HEK293 (cell line): Measurements from ENCODE around the gene DR1.

Experiments used
- CTCF ChIA-PET: fragments of 350-600 bp; formaldehyde crosslinking; extraction: SDS; loops from one replicate; lab custom pipeline; 2021; ENCODE audit warnings: antibody characterized with exemption; lab: Yijun Ruan, JAX
- POLR2A ChIA-PET: fragments of 300-600 bp; formaldehyde crosslinking; extraction: SDS; loops from one replicate; lab custom pipeline; 2020; ENCODE audit warnings: antibody characterized with exemption, inconsistent platforms; lab: Yijun Ruan, JAX
- H3K27ac ChIP-seq: fragments of 200-500 bp; sonication (Bioruptor generic); 2 replicates; pipeline ENCODE4 v1.5.1; 2014; ENCODE audit warnings: low read depth, low read length, control low read depth, inconsistent platforms; ENCODE audit errors: extremely low read depth
- H3K36me3 ChIP-seq, 2 experiments: fragments of 200-500 bp in 1 of 2; sonication (Bioruptor generic) in 1 of 2; 1 replicate in 1 of 2; 2 replicates in 1 of 2; pipeline ENCODE4 v1.5.1; 2014 to 2017; ENCODE audit warnings: inconsistent platforms in 2 of 2, low read length in 2 of 2; ENCODE audit not compliant: control insufficient read depth in 2 of 2, insufficient read depth in 1 of 2
- H3K4me1 ChIP-seq: fragments of 200-500 bp; sonication (Bioruptor generic); 2 replicates; pipeline ENCODE4 v1.5.1; 2014; ENCODE audit warnings: mild to moderate bottlenecking, low read length, inconsistent platforms; ENCODE audit not compliant: control insufficient read depth, insufficient read depth
- H3K4me3 ChIP-seq: 2 replicates; pipeline ENCODE4 v1.5.1; 2011; ENCODE audit warnings: low read depth, mild to moderate bottlenecking, control low read depth, low read length, moderate library complexity
- H3K9me3 ChIP-seq: fragments of 200-500 bp; sonication (Bioruptor generic); 2 replicates; pipeline ENCODE4 v1.5.1; 2014; ENCODE audit warnings: low read depth, low read length, inconsistent platforms; ENCODE audit not compliant: control insufficient read depth, insufficient read depth
- MZF1 ChIP-seq: fragments of 450-650 bp; formaldehyde crosslinking; IDR thresholded peaks from 2 replicates; pipeline ENCODE4 v1.5.1; 2017; ENCODE audit warnings: missing biosample characterization, missing genetic modification characterization, borderline replicate concordance
- PRDM1 ChIP-seq: fragments of 450-650 bp; formaldehyde crosslinking; IDR thresholded peaks from 2 replicates; pipeline ENCODE4; 2016; ENCODE audit warnings: missing biosample characterization, missing genetic modification characterization
- PRDM6 ChIP-seq: fragments of 450-650 bp; formaldehyde crosslinking; IDR thresholded peaks from 2 replicates; pipeline ENCODE4 v1.5.1; 2017; ENCODE audit warnings: missing biosample characterization, missing genetic modification characterization
- YY1 ChIP-seq: fragments of 450-650 bp; formaldehyde crosslinking; IDR thresholded peaks from 2 replicates; pipeline ENCODE4 v1.5.1; 2018; ENCODE audit warnings: missing biosample characterization, missing genetic modification characterization
- ZBTB17 ChIP-seq: fragments of 450-650 bp; formaldehyde crosslinking; IDR thresholded peaks from 2 replicates; pipeline ENCODE4 v1.5.1; 2016; ENCODE audit warnings: missing biosample characterization, missing genetic modification characterization
- ZBTB20 ChIP-seq: fragments of 450-650 bp; formaldehyde crosslinking; IDR thresholded peaks from 2 replicates; pipeline ENCODE4 v1.5.1; 2016; ENCODE audit warnings: missing biosample characterization, missing genetic modification characterization
- ZFHX2 ChIP-seq: fragments of 450-650 bp; formaldehyde crosslinking; conservative IDR thresholded peaks from 2 replicates; pipeline ENCODE4 v1.5.1; 2016; ENCODE audit warnings: missing biosample characterization, missing genetic modification characterization
- ZFP37 ChIP-seq: fragments of 450-650 bp; formaldehyde crosslinking; IDR thresholded peaks from 2 replicates; pipeline ENCODE4 v1.5.1; 2016; ENCODE audit warnings: missing biosample characterization, missing genetic modification characterization
- ZNF223 ChIP-seq: fragments of 450-650 bp; formaldehyde crosslinking; IDR thresholded peaks from 2 replicates; pipeline ENCODE4 v1.5.1; 2016; ENCODE audit warnings: missing biosample characterization, missing genetic modification characterization
- ZNF362 ChIP-seq: fragments of 450-650 bp; formaldehyde crosslinking; IDR thresholded peaks from 2 replicates; pipeline ENCODE4 v1.5.1; 2016; ENCODE audit warnings: missing biosample characterization, missing genetic modification characterization
- ZNF394 ChIP-seq: fragments of 450-650 bp; formaldehyde crosslinking; IDR thresholded peaks from 2 replicates; pipeline ENCODE4 v1.5.1; 2016; ENCODE audit warnings: missing biosample characterization, missing genetic modification characterization, mild to moderate bottlenecking, moderate library complexity, borderline replicate concordance
- ZNF529 ChIP-seq: fragments of 450-650 bp; formaldehyde crosslinking; IDR thresholded peaks from 2 replicates; pipeline ENCODE4 v1.5.1; 2017; ENCODE audit warnings: missing genetic modification characterization, missing biosample characterization; ENCODE audit not compliant: insufficient replicate concordance
- ZNF639 ChIP-seq: fragments of 450-650 bp; formaldehyde crosslinking; IDR thresholded peaks from 2 replicates; pipeline ENCODE4 v1.5.1; 2016; ENCODE audit warnings: missing biosample characterization, missing genetic modification characterization
- ZNF677 ChIP-seq: fragments of 450-650 bp; IDR thresholded peaks from 2 replicates; pipeline ENCODE4 v1.5.0; 2018; ENCODE audit warnings: missing biosample characterization, mild to moderate bottlenecking, missing genetic modification characterization, moderate library complexity
- ZNF776 ChIP-seq: fragments of 450-650 bp; formaldehyde crosslinking; IDR thresholded peaks from 2 replicates; pipeline ENCODE4 v1.5.0; 2017; ENCODE audit warnings: missing biosample characterization, missing genetic modification characterization, borderline replicate concordance

The DR1 gene

GRCh38 chr1:93348104-93348728 lies 2.5 kb downstream of the DR1 start:
- ChIA-PET POLR2A (interaction anchor here (1.2 kb wide), 1 partner anchor 100 kb away, joined by 3 read pairs; no protein-coding TSS in a partner anchor), CTCF (interaction anchor here (0.6 to 1.1 kb wide), 2 partner anchors 24 to 184 kb away, joined by 3 read pairs; no protein-coding TSS in a partner anchor)
- H3K4me1 ChIP-seq, result peaks cover 4% of the 10 kb centered on the region; the same call in 1 of the 2 replicates
- TF ChIP-seq ZBTB17 (tag by site-specific recombination) (no peak), PRDM6 (peak; percentile 98), ZNF362 (peak; percentile 12; the same call in 1 of the 2 replicates), YY1 (tag by site-specific recombination) (no peak), MZF1 (tag by site-specific recombination) (peak; percentile 56; the same call in 1 of the 2 replicates), ZNF639 (tag by site-specific recombination) (no peak)
- no peaks in the 10 kb centered on the region for H3K9me3 ChIP-seq
- peak overlapping the region; percentile 17; the same call in 1 of the 2 replicates for H3K27ac ChIP-seq
- peak overlapping the region; percentile 99 for H3K4me3 ChIP-seq
- peaks cover 0 to 4% of the 10 kb centered on the region in 2 experiments; a peak in 1 of 3 replicates for H3K36me3 ChIP-seq

- H3K4me1 ChIP-seq, result peaks cover 7% of the 10 kb centered on the region; the same call in 1 of the 2 replicates
- H3K9me3 ChIP-seq, result no peaks in the 10 kb centered on the region
- CTCF ChIA-PET, result interaction anchor here (1.3 kb wide), 1 partner anchor 45 kb away, joined by 7 read pairs; no protein-coding TSS in a partner anchor
- TF ChIP-seq PRDM6 (peak; percentile 86), ZNF223 (no peak), ZFP37 (tag by site-specific recombination) (no peak), ZNF394 (tag by site-specific recombination) (peak; percentile 82), ZBTB20 (no peak), ZNF529 (tag by site-specific recombination) (no peak), ZFHX2 (tag by site-specific recombination) (no peak), ZNF677 (tag by site-specific recombination) (no peak), PRDM1 (tag by site-specific recombination) (peak; percentile 83), ZNF776 (tag by site-specific recombination) (no peak)
- peak overlapping the region; percentile 99 for H3K4me3 ChIP-seq
- peaks cover 8 to 12% of the 10 kb centered on the region in 2 experiments for H3K36me3 ChIP-seq
- POLR2A ChIA-PET, result interaction anchor here (0.7 kb wide), 1 partner anchor 269 kb away, joined by 3 read pairs; no protein-coding TSS in a partner anchor
- H3K27ac ChIP-seq, result no peak overlapping the region
Measured at GRCh38 chr1:93349231-93350135, 3.8 kb downstream of the DR1 start.
